Trophoblast cell (in vitro differentiated cells and primary cell): ENCODE data around the gene TXNDC16.

Experiments
- DNase-seq, 2 donors: peaks; one replicate each; pipeline ENCODE4 v3.0.0-alpha.2; 2016
- H2AFZ ChIP-seq: 2 replicates; pipeline ENCODE4 v1.6.1; 2013; ENCODE audit warnings: low read length, moderate library complexity, mild to moderate bottlenecking; ENCODE audit not compliant: insufficient read depth, poor library complexity
- H2AK5ac ChIP-seq: 2 replicates; pipeline ENCODE4 v1.6.1; 2013; ENCODE audit warnings: mild to moderate bottlenecking, low read length
- H2BK120ac ChIP-seq: 2 replicates; pipeline ENCODE4 v1.6.1; 2013; ENCODE audit warnings: low read length, mild to moderate bottlenecking, moderate library complexity; ENCODE audit not compliant: insufficient read depth, poor library complexity
- H2BK12ac ChIP-seq: 2 replicates; pipeline ENCODE4 v1.6.1; 2013; ENCODE audit warnings: mild to moderate bottlenecking, low read length, moderate library complexity
- H2BK5ac ChIP-seq: 2 replicates; pipeline ENCODE4 v1.6.1; 2013; ENCODE audit warnings: low read length, low read depth, moderate library complexity, mild to moderate bottlenecking; ENCODE audit not compliant: poor library complexity
- H3K14ac ChIP-seq: 2 replicates; pipeline ENCODE4 v1.6.1; 2013; ENCODE audit warnings: mild to moderate bottlenecking, low read length
- H3K18ac ChIP-seq: 2 replicates; pipeline ENCODE4 v1.6.1; 2013; ENCODE audit warnings: mild to moderate bottlenecking, low read length
- H3K23ac ChIP-seq: 2 replicates; pipeline ENCODE4 v1.6.1; 2013; ENCODE audit warnings: low read length
- H3K27ac ChIP-seq: 2 replicates; pipeline ENCODE4 v1.5.1; 2013; ENCODE audit warnings: low read depth, mild to moderate bottlenecking, inconsistent platforms, low read length, moderate library complexity
- H3K27me3 ChIP-seq: 2 replicates; pipeline ENCODE4 v1.6.1; 2013; ENCODE audit warnings: inconsistent platforms, mild to moderate bottlenecking, low read length, moderate library complexity; ENCODE audit not compliant: insufficient read depth
- H3K36me3 ChIP-seq, 2 experiments: 1 replicate in 1 of 2; 2 replicates in 1 of 2; pipeline ENCODE4 v1.6.1; 2013; ENCODE audit warnings: low read length in 2 of 2, mild to moderate bottlenecking in 2 of 2, moderate library complexity in 1 of 2; ENCODE audit not compliant: insufficient read depth in 2 of 2, control insufficient read depth in 1 of 2
- H3K4ac ChIP-seq: 2 replicates; pipeline ENCODE4 v1.6.1; 2013; ENCODE audit warnings: low read depth, mild to moderate bottlenecking, low read length, moderate library complexity
- H3K4me1 ChIP-seq, 2 experiments: 1 replicate in 1 of 2; 2 replicates in 1 of 2; pipeline ENCODE4 v1.6.1; 2013; ENCODE audit warnings: low read length in 2 of 2, mild to moderate bottlenecking in 2 of 2, moderate library complexity in 1 of 2; ENCODE audit not compliant: insufficient read depth in 2 of 2, control insufficient read depth in 1 of 2
- H3K4me2 ChIP-seq: 2 replicates; pipeline ENCODE4 v1.6.1; 2013; ENCODE audit warnings: inconsistent platforms, mild to moderate bottlenecking, low read length, moderate library complexity
- H3K4me3 ChIP-seq: 2 replicates; pipeline ENCODE4 v1.5.1; 2013; ENCODE audit warnings: mild to moderate bottlenecking, low read depth, low read length, inconsistent platforms
- H3K79me1 ChIP-seq: one replicate; pipeline ENCODE4 v1.6.1; 2013; ENCODE audit warnings: low read length
- H3K79me2 ChIP-seq: 2 replicates; pipeline ENCODE4 v1.6.1; 2013; ENCODE audit warnings: low read length, mild to moderate bottlenecking; ENCODE audit not compliant: control insufficient read depth, insufficient read depth, poor library complexity
- H3K9ac ChIP-seq: 2 replicates; pipeline ENCODE4 v1.6.1; 2013; ENCODE audit warnings: mild to moderate bottlenecking, low read length
- H3K9me3 ChIP-seq: 2 replicates; pipeline ENCODE4 v1.6.1; 2013; ENCODE audit warnings: low read depth, mild to moderate bottlenecking, control low read depth, inconsistent platforms, low read length; ENCODE audit not compliant: insufficient read depth
- H4K12ac ChIP-seq: 2 replicates; pipeline ENCODE4 v1.6.1; 2013; ENCODE audit warnings: low read depth, mild to moderate bottlenecking, low read length, moderate library complexity
- H4K8ac ChIP-seq: 2 replicates; pipeline ENCODE4 v1.6.1; 2013; ENCODE audit warnings: low read depth, mild to moderate bottlenecking, low read length, moderate library complexity
- H4K91ac ChIP-seq: one replicate; pipeline ENCODE4 v1.6.1; 2013; ENCODE audit warnings: low read depth, mild to moderate bottlenecking, low read length, moderate library complexity
- WGBS: extraction: QIAGEN DNeasy Blood & Tissue Kit; methylation state at CpG from one replicate; pipeline ENCODE4 v1.1.7; 2013; ENCODE audit warnings: missing lambda C conversion rate; ENCODE audit not compliant: insufficient read length, insufficient coverage; ENCODE audit errors: extremely low coverage; 5-methylcytosine and 5-hydroxymethylcytosine counted together

Gene TXNDC16

DNA sequence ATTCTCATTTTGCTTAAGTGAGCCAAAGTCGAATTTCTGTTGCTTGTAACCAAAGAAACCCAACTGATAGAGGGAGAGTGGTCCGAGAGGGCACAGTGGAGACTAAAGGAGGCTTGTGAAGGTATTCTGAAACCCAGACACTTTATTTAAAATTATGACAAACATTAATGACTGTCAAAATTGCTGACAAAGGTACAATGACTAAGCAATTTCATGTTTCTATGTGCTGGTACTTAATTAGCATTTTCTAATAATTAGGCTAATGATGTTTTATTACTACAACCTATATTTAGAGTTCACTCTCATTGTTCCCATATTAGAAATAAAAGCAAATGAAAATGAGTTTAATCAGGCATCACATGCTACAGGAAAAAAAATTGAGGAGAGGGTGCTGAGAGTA, 121.8 kb downstream of the TXNDC16 start:
- no CpG with 5 or more reads among the region's 2 CpGs for WGBS
- Histone ChIP-seq H2AFZ (no peak overlapping the region), H2BK120ac (no peak overlapping the region), H3K14ac (no peak overlapping the region), H3K9me3 (no peaks in the 10 kb centered on the region), H4K91ac (no peak overlapping the region), H3K9ac (no peak overlapping the region), H3K4me1 (no peaks in the 10 kb centered on the region), H3K79me1 (no peaks in the 10 kb centered on the region), H2BK5ac (no peak overlapping the region), H4K12ac (no peak overlapping the region), H3K4me3 (no peak overlapping the region), H3K18ac (no peak overlapping the region), H3K36me3 (no peaks in the 10 kb centered on the region), H2BK12ac (no peak overlapping the region), H2AK5ac (no peak overlapping the region), H4K8ac (no peak overlapping the region), H3K27ac (no peak overlapping the region), H3K4ac (no peak overlapping the region), H3K23ac (no peak overlapping the region), H3K79me2 (no peaks in the 10 kb centered on the region), H3K27me3 (no peaks in the 10 kb centered on the region), H3K4me2 (no peak overlapping the region)
- DNase-seq = no peak

DNA sequence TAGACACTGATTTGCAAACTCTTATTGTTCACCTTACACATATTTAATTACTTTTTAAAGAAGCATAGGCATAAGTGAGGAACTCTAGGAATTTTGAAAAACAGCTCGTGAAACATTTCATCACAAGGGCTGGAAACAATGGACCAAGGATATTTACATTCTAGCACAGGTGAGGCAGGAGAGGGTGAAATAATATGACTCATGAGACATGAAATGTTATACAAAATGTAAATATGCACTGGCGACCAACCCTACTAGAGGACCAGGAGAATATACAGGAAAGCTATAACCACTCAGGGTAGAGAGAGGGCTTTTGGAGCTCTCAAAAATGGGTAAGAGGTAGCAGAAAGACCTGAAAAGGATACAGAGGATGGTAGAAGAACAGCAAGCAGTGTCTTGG, 122.9 kb downstream of the TXNDC16 start:
- no peak overlapping the region for H3K4me3 ChIP-seq
- no peak overlapping the region for H2AK5ac ChIP-seq
- no peak overlapping the region for H3K23ac ChIP-seq
- H2BK120ac ChIP-seq = no peak overlapping the region
- H3K9ac ChIP-seq = no peak overlapping the region
- no peak overlapping the region for H3K18ac ChIP-seq
- H3K36me3 ChIP-seq = no peaks in the 10 kb centered on the region
- WGBS = no CpG with 5 or more reads among the region's 2 CpGs
- no peak overlapping the region for H4K91ac ChIP-seq
- DNase-seq = no peak
- H2BK5ac ChIP-seq = no peak overlapping the region
- H4K8ac ChIP-seq = no peak overlapping the region
- H2AFZ ChIP-seq = no peak overlapping the region
- no peak overlapping the region for H3K14ac ChIP-seq
- H3K4ac ChIP-seq = no peak overlapping the region
- no peaks in the 10 kb centered on the region for H3K27me3 ChIP-seq
- H4K12ac ChIP-seq = no peak overlapping the region
- H2BK12ac ChIP-seq = no peak overlapping the region
- H3K79me1 ChIP-seq = no peaks in the 10 kb centered on the region
- H3K9me3 ChIP-seq = no peaks in the 10 kb centered on the region
- no peak overlapping the region for H3K27ac ChIP-seq
- no peak overlapping the region for H3K4me2 ChIP-seq
- no peaks in the 10 kb centered on the region for H3K79me2 ChIP-seq
- no peaks in the 10 kb centered on the region for H3K4me1 ChIP-seq

DNA sequence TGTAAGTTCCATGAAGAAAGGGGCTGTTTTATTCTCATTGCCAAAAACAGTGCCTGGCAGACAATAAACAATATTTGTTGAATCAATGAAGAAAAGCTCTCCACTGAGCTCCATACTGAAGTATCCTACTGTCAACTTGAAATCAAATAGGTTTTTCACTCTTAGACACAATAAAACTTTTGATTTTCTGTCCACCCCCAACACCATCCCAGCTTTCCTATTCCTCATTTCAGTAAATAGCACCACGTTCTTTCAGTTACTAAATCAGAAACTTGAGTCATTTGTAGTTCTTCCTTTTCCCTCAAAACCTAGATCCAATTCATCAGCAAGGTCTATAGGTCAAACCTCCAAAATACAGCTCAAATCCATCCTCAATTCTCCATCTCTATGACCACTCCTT, 124.8 kb downstream of the TXNDC16 start:
- H3K18ac ChIP-seq = no peak overlapping the region
- H3K4me3 ChIP-seq = no peak overlapping the region
- no peak overlapping the region for H2AFZ ChIP-seq
- H3K9me3 ChIP-seq = no peaks in the 10 kb centered on the region
- no peaks in the 10 kb centered on the region for H3K27me3 ChIP-seq
- no peak overlapping the region for H3K14ac ChIP-seq
- H3K4ac ChIP-seq = no peak overlapping the region
- H3K4me2 ChIP-seq = no peak overlapping the region
- H2BK5ac ChIP-seq = no peak overlapping the region
- H3K79me1 ChIP-seq = no peaks in the 10 kb centered on the region
- no peaks in the 10 kb centered on the region for H3K36me3 ChIP-seq
- no peak overlapping the region for H3K9ac ChIP-seq
- no peak for DNase-seq
- WGBS = no CpG with 5 or more reads among the region's 1 CpG
- no peak overlapping the region for H4K91ac ChIP-seq
- no peak overlapping the region for H2AK5ac ChIP-seq
- no peak overlapping the region for H2BK12ac ChIP-seq
- H4K8ac ChIP-seq = no peak overlapping the region
- no peak overlapping the region for H3K23ac ChIP-seq
- no peak overlapping the region for H3K27ac ChIP-seq
- H3K79me2 ChIP-seq = no peaks in the 10 kb centered on the region
- no peaks in the 10 kb centered on the region for H3K4me1 ChIP-seq
- no peak overlapping the region for H2BK120ac ChIP-seq
- H4K12ac ChIP-seq = no peak overlapping the region

DNA sequence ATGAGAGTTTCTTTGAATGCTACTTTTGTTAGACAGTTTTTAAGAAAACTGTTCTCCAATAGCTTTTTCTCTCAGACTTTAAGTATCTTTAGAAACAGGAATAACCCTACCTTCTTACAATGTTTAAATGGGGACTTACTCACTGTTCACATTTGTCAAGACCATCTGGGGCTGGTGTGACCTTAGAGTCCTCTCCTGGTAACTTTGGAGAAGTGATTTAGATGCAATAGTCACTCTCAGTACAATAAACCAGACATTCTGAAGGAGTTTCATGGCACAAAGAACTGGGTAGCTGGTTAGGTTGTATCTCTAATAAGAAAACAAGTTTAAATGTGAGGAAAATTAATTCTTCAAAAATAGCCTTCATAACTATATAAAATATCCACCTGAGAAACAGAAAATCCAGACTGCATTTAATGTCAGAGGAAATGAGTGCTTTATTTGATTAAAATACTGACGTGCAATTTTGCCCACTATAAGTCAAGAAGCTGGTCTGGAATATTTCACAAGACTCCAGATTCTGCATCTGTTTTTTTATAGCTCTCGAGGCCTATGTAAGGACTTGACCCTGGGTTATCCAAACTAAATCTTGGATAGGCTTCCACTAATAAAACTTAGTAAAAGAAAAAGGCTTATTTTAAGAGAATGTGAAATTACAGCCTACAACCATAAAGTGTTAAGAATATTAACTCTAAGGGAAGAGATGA, 129.5 kb downstream of the TXNDC16 start:
- Histone ChIP-seq H3K4ac (no peak overlapping the region), H3K4me3 (no peak overlapping the region), H3K23ac (no peak overlapping the region), H3K14ac (no peak overlapping the region), H4K12ac (no peak overlapping the region), H3K9me3 (no peaks in the 10 kb centered on the region), H3K9ac (no peak overlapping the region), H3K18ac (no peak overlapping the region), H4K91ac (no peak overlapping the region), H3K36me3 (no peaks in the 10 kb centered on the region), H4K8ac (no peak overlapping the region), H3K79me2 (no peaks in the 10 kb centered on the region), H3K79me1 (no peaks in the 10 kb centered on the region), H2AFZ (no peak overlapping the region), H2BK120ac (no peak overlapping the region), H3K4me2 (no peak overlapping the region), H2AK5ac (no peak overlapping the region), H2BK5ac (no peak overlapping the region), H3K27me3 (no peaks in the 10 kb centered on the region), H2BK12ac (no peak overlapping the region), H3K4me1 (no peaks in the 10 kb centered on the region), H3K27ac (no peak overlapping the region)
- no CpG with 5 or more reads among the region's 2 CpGs for WGBS
- DNase-seq = no peak
